H9 (cell line): ENCODE data around the gene PPP2R3A. TPM values are rescaled to one million over a fixed set of nuclear protein-coding genes. Genes with fewer than 3 reads are reported as not detected.

Experiments
- DNase-seq: peaks from one replicate; pipeline ENCODE4 v3.0.0-alpha.2; 2017
- H2AFZ ChIP-seq: one replicate; pipeline ENCODE4 v1.6.1; 2013; ENCODE audit warnings: mild to moderate bottlenecking, low read length, control low read depth, moderate library complexity
- H2AK5ac ChIP-seq: 2 replicates; pipeline ENCODE4 v1.6.1; 2013; ENCODE audit warnings: low read length, control low read depth, mixed read lengths; ENCODE audit not compliant: insufficient read length
- H2BK120ac ChIP-seq: one replicate; pipeline ENCODE4 v1.6.1; 2013; ENCODE audit warnings: low read depth, mild to moderate bottlenecking, low read length, control low read depth, inconsistent platforms; ENCODE audit not compliant: poor library complexity, severe bottlenecking
- H2BK12ac ChIP-seq: 2 replicates; pipeline ENCODE4 v1.6.1; 2013; ENCODE audit warnings: low read length, control low read depth, mixed read lengths, low read depth; ENCODE audit not compliant: insufficient read length
- H2BK15ac ChIP-seq: 2 replicates; pipeline ENCODE4 v1.6.1; 2013; ENCODE audit warnings: low read depth, low read length, control low read depth
- H2BK20ac ChIP-seq: one replicate; pipeline ENCODE4 v1.6.1; 2013; ENCODE audit warnings: low read depth, mild to moderate bottlenecking, low read length, control low read depth, inconsistent platforms; ENCODE audit not compliant: poor library complexity, severe bottlenecking
- H2BK5ac ChIP-seq: 2 replicates; pipeline ENCODE4 v1.6.1; 2013; ENCODE audit warnings: low read length, control low read depth, mixed read lengths; ENCODE audit not compliant: insufficient read length
- H3K14ac ChIP-seq: 2 replicates; pipeline ENCODE4 v1.6.1; 2013; ENCODE audit warnings: low read length, control low read depth; ENCODE audit not compliant: insufficient read depth
- H3K18ac ChIP-seq: 2 replicates; pipeline ENCODE4 v1.6.1; 2013; ENCODE audit warnings: low read depth, mild to moderate bottlenecking, mixed read lengths, low read length, control low read depth; ENCODE audit not compliant: insufficient read length
- H3K23ac ChIP-seq: 2 replicates; pipeline ENCODE4 v1.6.1; 2013; ENCODE audit warnings: low read length, control low read depth, mixed read lengths, low read depth; ENCODE audit not compliant: insufficient read length
- H3K23me2 ChIP-seq: 2 replicates; pipeline ENCODE4 v1.6.1; 2013; ENCODE audit warnings: low read depth, mild to moderate bottlenecking, mixed read lengths, low read length, control low read depth; ENCODE audit not compliant: insufficient read length, poor library complexity, severe bottlenecking
- H3K27ac ChIP-seq: 2 replicates; pipeline ENCODE4 v1.5.1; 2013; ENCODE audit warnings: low read length, control low read depth, mixed read lengths, low read depth; ENCODE audit not compliant: insufficient read length
- H3K27me3 ChIP-seq: 2 replicates; pipeline ENCODE4 v1.6.1; 2013; ENCODE audit warnings: low read length, control low read depth, inconsistent platforms; ENCODE audit not compliant: insufficient read depth
- H3K4ac ChIP-seq: 2 replicates; pipeline ENCODE4 v1.6.1; 2013; ENCODE audit warnings: low read depth, mild to moderate bottlenecking, control low read depth, inconsistent platforms, low read length, moderate library complexity
- H3K4me1 ChIP-seq: 2 replicates; pipeline ENCODE4 v1.6.1; 2013; ENCODE audit warnings: low read length, control low read depth, inconsistent platforms; ENCODE audit not compliant: insufficient read depth
- H3K4me2 ChIP-seq: 2 replicates; pipeline ENCODE4 v1.6.1; 2013; ENCODE audit warnings: low read length, control low read depth, mixed read lengths; ENCODE audit not compliant: insufficient read length, insufficient read depth
- H3K56ac ChIP-seq: 2 replicates; pipeline ENCODE4 v1.6.1; 2013; ENCODE audit warnings: low read depth, mild to moderate bottlenecking, mixed read lengths, low read length, control low read depth; ENCODE audit not compliant: insufficient read length
- H3K79me1 ChIP-seq: 2 replicates; pipeline ENCODE4 v1.6.1; 2013; ENCODE audit warnings: low read depth, mild to moderate bottlenecking, moderate library complexity, low read length, control low read depth, inconsistent platforms; ENCODE audit not compliant: insufficient read depth, poor library complexity, severe bottlenecking
- H3K79me2 ChIP-seq: 2 replicates; pipeline ENCODE4 v1.6.1; 2013; ENCODE audit warnings: low read length, control low read depth, inconsistent platforms; ENCODE audit not compliant: insufficient read depth
- H3K9ac ChIP-seq: 2 replicates; pipeline ENCODE4 v1.6.1; 2013; ENCODE audit warnings: low read length, control low read depth, mixed read lengths; ENCODE audit not compliant: insufficient read length; ENCODE audit errors: extremely low read depth
- H3K9me3 ChIP-seq: one replicate; pipeline ENCODE4 v1.6.1; 2013; ENCODE audit warnings: low read depth, low read length, inconsistent platforms; ENCODE audit not compliant: control insufficient read depth
- H3T11ph ChIP-seq: one replicate; pipeline ENCODE4 v1.6.1; 2013; ENCODE audit warnings: mild to moderate bottlenecking, low read length, control low read depth, inconsistent platforms
- H4K20me1 ChIP-seq: one replicate; pipeline ENCODE4 v1.6.1; 2013; ENCODE audit not compliant: control insufficient read depth, insufficient read length, insufficient read depth
- H4K5ac ChIP-seq: 2 replicates; pipeline ENCODE4 v1.6.1; 2013; ENCODE audit warnings: low read depth, mild to moderate bottlenecking, mixed read lengths, low read length, control low read depth; ENCODE audit not compliant: insufficient read length
- H4K8ac ChIP-seq: replicated peaks from 2 replicates; pipeline ENCODE4 v1.6.1; 2013; ENCODE audit warnings: low read length, control low read depth, mixed read lengths, low read depth; ENCODE audit not compliant: insufficient read length
- H4K91ac ChIP-seq: 2 replicates; pipeline ENCODE4 v1.6.1; 2013; ENCODE audit warnings: low read depth, mild to moderate bottlenecking, moderate library complexity, mixed read lengths, low read length, control low read depth; ENCODE audit not compliant: insufficient read length
- H3K27ac Mint-ChIP-seq, 3 experiments: 2 replicates in 2 of 3; 3 replicates in 1 of 3; pipeline ENCODE4 v1.8.0; 2020 to 2021; ENCODE audit warnings: mixed read lengths in 3 of 3, mild to moderate bottlenecking in 1 of 3, moderate library complexity in 1 of 3
- H3K27me3 Mint-ChIP-seq: 2 replicates; pipeline ENCODE4 v1.8.0; 2021; ENCODE audit warnings: low read depth, mild to moderate bottlenecking, moderate library complexity, mixed read lengths
- H3K36me3 Mint-ChIP-seq, 3 experiments: 2 replicates in 2 of 3; 3 replicates in 1 of 3; pipeline ENCODE4 v1.8.0; 2020 to 2021; ENCODE audit warnings: low read depth in 3 of 3, mixed read lengths in 3 of 3; ENCODE audit not compliant: insufficient read depth in 1 of 3
- H3K4me1 Mint-ChIP-seq, 2 experiments: 2 replicates each; pipeline ENCODE4 v1.8.0; 2020; ENCODE audit warnings: mixed read lengths in 2 of 2
- H3K4me3 Mint-ChIP-seq, 2 experiments: 2 replicates in 1 of 2; 3 replicates in 1 of 2; pipeline ENCODE4 v1.8.0; 2020 to 2021; ENCODE audit warnings: mild to moderate bottlenecking in 2 of 2, mixed read lengths in 2 of 2, moderate library complexity in 1 of 2
- H3K9me3 Mint-ChIP-seq, 2 experiments: 2 replicates in 1 of 2; 3 replicates in 1 of 2; pipeline ENCODE4 v1.8.0; 2020; ENCODE audit warnings: mild to moderate bottlenecking in 2 of 2, mixed read lengths in 2 of 2, moderate library complexity in 1 of 2
- CTCF ChIP-seq: fragments of 200-600 bp; sonication (generic); conservative IDR thresholded peaks from 3 replicates; pipeline ENCODE4 v1.8.0; 2021; ENCODE audit warnings: antibody characterized with exemption, mild to moderate bottlenecking
- WGBS: extraction: QIAGEN DNeasy Blood & Tissue Kit; methylation state at CpG from one replicate; pipeline ENCODE4 v1.1.7; 2013; ENCODE audit warnings: missing lambda C conversion rate, low lambda C conversion rate, mixed read lengths; ENCODE audit not compliant: insufficient read length; ENCODE audit errors: extremely low coverage; 5-methylcytosine and 5-hydroxymethylcytosine counted together
- total RNA-seq: library from RNA; stranded (reverse); gene quantifications from 2 replicates; pipeline ENCODE4 v1.2.1, GENCODE V29; 2021

The PPP2R3A gene
- total RNA-seq, 1 experiment from 2014 or later: 12.4 TPM

- no peak overlapping the region for H3K23ac ChIP-seq
- no peaks in the 10 kb centered on the region for H3K23me2 ChIP-seq
- no peak overlapping the region for H3K27ac ChIP-seq
- H2BK5ac ChIP-seq: no peak overlapping the region
- H4K91ac ChIP-seq: no peak overlapping the region
- no peak overlapping the region for H2BK20ac ChIP-seq
- H4K8ac ChIP-seq: no peak overlapping the region
- no peak overlapping the region for H2BK15ac ChIP-seq
- no peak overlapping the region for H2AFZ ChIP-seq
- Mint-ChIP-seq H3K27me3 (no peaks in the 10 kb centered on the region; the same call in 1 of the 2 replicates), H3K4me3 (no peak overlapping the region), H3K4me1 (no peaks in the 10 kb centered on the region), H3K9me3 (peaks cover 6% of the 10 kb centered on the region in 2 experiments), H3K36me3 (peaks cover 0 to 3% (median 0%) of the 10 kb centered on the region in 3 experiments; a peak in 2 of 7 replicates), H3K27ac (no peak overlapping the region)
- no peak overlapping the region for H3K4ac ChIP-seq
- no peak overlapping the region for H3T11ph ChIP-seq
- no peak for TF ChIP-seq CTCF
- no peaks in the 10 kb centered on the region for H3K9me3 ChIP-seq
- H3K27me3 ChIP-seq: no peaks in the 10 kb centered on the region
- H2BK12ac ChIP-seq: no peak overlapping the region
- no peaks in the 10 kb centered on the region for H3K4me1 ChIP-seq
- H3K9ac ChIP-seq: no peak overlapping the region
- H3K18ac ChIP-seq: no peak overlapping the region
- H2BK120ac ChIP-seq: no peak overlapping the region
- H4K20me1 ChIP-seq: no peaks in the 10 kb centered on the region
- H3K79me1 ChIP-seq: no peaks in the 10 kb centered on the region
- no peak for DNase-seq
- WGBS: no CpG with 5 or more reads among the region's 2 CpGs
- H3K4me2 ChIP-seq: no peak overlapping the region
- no peak overlapping the region for H4K5ac ChIP-seq
- no peaks in the 10 kb centered on the region for H3K79me2 ChIP-seq
- H3K56ac ChIP-seq: no peak overlapping the region
- H2AK5ac ChIP-seq: no peak overlapping the region
- H3K14ac ChIP-seq: no peak overlapping the region
These were observed 14.6 kb upstream of the PPP2R3A start for GRCh38 chr3:135950941-135951340.
